Heart right ventricle (tissue), 16 donors: ENCODE data around the gene SERP2. TPM values are rescaled to one million over a fixed set of nuclear protein-coding genes. Genes with fewer than 3 reads are reported as not detected.

ENCODE experiments used
- ATAC-seq, 8 donors: fragments of 200-7000 bp; cut with Tn5 transposase; one replicate each; pipeline ENCODE4 v1.9.1; 2020; ENCODE audit warnings: mild to moderate bottlenecking in 8 of 8, moderate library complexity in 8 of 8, moderate number of reproducible peaks in 1 of 8
- DNase-seq, 2 donors: peaks; one replicate each; pipeline ENCODE4 v3.0.0-alpha.2; 2020
- H3K27ac ChIP-seq, 10 donors: fragments of 200-600 bp; sonication (generic) in 2 of 10; one replicate each; pipeline versions ENCODE4 v1.5.0 to v1.8.0; 2020 to 2022; ENCODE audit warnings: mild to moderate bottlenecking in 3 of 10
- H3K27me3 ChIP-seq, 7 donors: fragments of 200-600 bp; one replicate each; pipeline ENCODE4 v1.8.0; 2021 to 2022; ENCODE audit warnings: mild to moderate bottlenecking in 2 of 7
- H3K36me3 ChIP-seq, 9 donors: fragments of 200-600 bp; sonication (generic) in 1 of 9; one replicate each; pipeline versions ENCODE4 v1.5.0 to v1.8.0; 2020 to 2022; ENCODE audit warnings: mild to moderate bottlenecking in 2 of 9
- H3K4me1 ChIP-seq, 9 donors: fragments of 200-600 bp; sonication (generic) in 1 of 9; one replicate each; pipeline versions ENCODE4 v1.5.0 to v1.8.0; 2020 to 2022; ENCODE audit warnings: mild to moderate bottlenecking in 4 of 9
- H3K4me3 ChIP-seq, 10 donors: fragments of 200-600 bp; sonication (generic) in 2 of 10; one replicate each; pipeline versions ENCODE4 v1.5.0 to v1.8.0; 2020 to 2022; ENCODE audit warnings: mild to moderate bottlenecking in 7 of 10, moderate library complexity in 2 of 10
- H3K9me3 ChIP-seq, 11 donors: fragments of 200-600 bp in 10 of 11; sonication (generic) in 2 of 11; one replicate each; pipeline versions ENCODE4 v1.5.0 to v1.8.0; 2013 to 2022; ENCODE audit warnings: mild to moderate bottlenecking in 2 of 11, control low read depth in 1 of 11, moderate library complexity in 1 of 11
- WGBS, 2 donors: extraction: QIAGEN DNeasy Blood & Tissue Kit; methylation state at CpG; one replicate each; pipeline ENCODE4 v1.1.7; 2013; ENCODE audit warnings: inconsistent platforms in 1 of 2; 5-methylcytosine and 5-hydroxymethylcytosine counted together
- intact Hi-C, 10 donors: fragments of 100-400 bp; cut with DNase I; formaldehyde crosslinking; loops; one replicate each; pipeline versions ENCODE4 v1.11.1 to v1.14.2; 2022
- polyA plus RNA-seq, 2 donors: library from polyadenylated mRNA; stranded (reverse); fragments of 200-250 nt; gene quantifications; one replicate each; pipeline ENCODE4 v1.2.3, GENCODE V29; 2013
- total RNA-seq, 10 donors: library from RNA; stranded (reverse); fragmentation: NEBNext Ultra II Directional in 3 of 10; extraction: Animal tissue kit (Norgen Biotek cat#: 25700) in 3 of 10; gene quantifications; one replicate each; pipeline versions ENCODE4 v1.2.1 to v1.2.4, GENCODE V29; 2021 to 2023
- TF ChIP-seq, protein P1 (sequence below), 9 donors: fragments of 200-600 bp; sonication (generic) in 2 of 9; IDR thresholded peaks; one replicate each; pipeline versions ENCODE4 v1.5.0 to v1.8.0; 2021 to 2022; ENCODE audit warnings: antibody characterized with exemption in 9 of 9, mild to moderate bottlenecking in 5 of 9, moderate library complexity in 1 of 9
- donor health status: Arrhythmogenic right ventricular cardiomyopathy.
- donor health status: ischemic (EF 13 %, LVEDD 7.1; RV severe dilation, severe dysfunction).
- donor health status: healthy with polysubstance abuse.
- donor health status: DM: no; HTN: yes; CAD: no.
- donor health status: DM: no; HTN: no; CAD: no.
- donor health status: ischemic (EF 25% LVEDD 6.9; RV normal size, moderate dysfunction).
- donor health status: ischemic (EF 25% LVEDD 5.7; RV mildly dilated, moderate dysfunction).
- donor health status: healthy.
- donor health status: DM: yes; HTN: yes; CAD: no.
- donor health status: Ischemic cardiomyopathy.
- donor health status: ischemic (EF 35%, LVEDD 5.7; RV mildly dilated, moderate dysfunction).
- donor health status: nonischemic (EF 11% LVEDD 7.7; RV severe dilation, severe dysfunction).
- donor health status: DM: yes; HTN: yes; CAD: no.
- donor health status: PGD.
- donor health status: ischemic (EF 29% LVEDD 5.4; RV normal size, mild dysfunction).
- donor health status: nonischemic (EF 23%, LVEDD 6.1; RV moderate dilation, normal function).

Gene SERP2
- total and polyA plus RNA-seq, 12 donors: 10.0 to 20.4 (median 11.8) TPM

GRCh38 chr13:44336934-44337333 lies 36.7 kb upstream of the SERP2 start:
- Histone ChIP-seq H3K4me3 (no peak overlapping the region), H3K9me3 (peaks cover 0 to 7% (median 0%) of the 10 kb centered on the region in 11 donors), H3K36me3 (no peaks in the 10 kb centered on the region), H3K27ac (no peak overlapping the region), H3K4me1 (peaks cover 0 to 13% (median 9%) of the 10 kb centered on the region in 9 donors), H3K27me3 (no peaks in the 10 kb centered on the region)
- DNase-seq: no peak
- intact Hi-C loops: no loop called here
- ATAC-seq: no peak
- WGBS, 2 donors: 91 to 96% methylated on average over 4 of the region's 4 CpGs
- TF ChIP-seq, protein P1, sequence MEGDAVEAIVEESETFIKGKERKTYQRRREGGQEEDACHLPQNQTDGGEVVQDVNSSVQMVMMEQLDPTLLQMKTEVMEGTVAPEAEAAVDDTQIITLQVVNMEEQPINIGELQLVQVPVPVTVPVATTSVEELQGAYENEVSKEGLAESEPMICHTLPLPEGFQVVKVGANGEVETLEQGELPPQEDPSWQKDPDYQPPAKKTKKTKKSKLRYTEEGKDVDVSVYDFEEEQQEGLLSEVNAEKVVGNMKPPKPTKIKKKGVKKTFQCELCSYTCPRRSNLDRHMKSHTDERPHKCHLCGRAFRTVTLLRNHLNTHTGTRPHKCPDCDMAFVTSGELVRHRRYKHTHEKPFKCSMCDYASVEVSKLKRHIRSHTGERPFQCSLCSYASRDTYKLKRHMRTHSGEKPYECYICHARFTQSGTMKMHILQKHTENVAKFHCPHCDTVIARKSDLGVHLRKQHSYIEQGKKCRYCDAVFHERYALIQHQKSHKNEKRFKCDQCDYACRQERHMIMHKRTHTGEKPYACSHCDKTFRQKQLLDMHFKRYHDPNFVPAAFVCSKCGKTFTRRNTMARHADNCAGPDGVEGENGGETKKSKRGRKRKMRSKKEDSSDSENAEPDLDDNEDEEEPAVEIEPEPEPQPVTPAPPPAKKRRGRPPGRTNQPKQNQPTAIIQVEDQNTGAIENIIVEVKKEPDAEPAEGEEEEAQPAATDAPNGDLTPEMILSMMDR (IDR thresholded peaks at IDR 0.05): no peak

DNA sequence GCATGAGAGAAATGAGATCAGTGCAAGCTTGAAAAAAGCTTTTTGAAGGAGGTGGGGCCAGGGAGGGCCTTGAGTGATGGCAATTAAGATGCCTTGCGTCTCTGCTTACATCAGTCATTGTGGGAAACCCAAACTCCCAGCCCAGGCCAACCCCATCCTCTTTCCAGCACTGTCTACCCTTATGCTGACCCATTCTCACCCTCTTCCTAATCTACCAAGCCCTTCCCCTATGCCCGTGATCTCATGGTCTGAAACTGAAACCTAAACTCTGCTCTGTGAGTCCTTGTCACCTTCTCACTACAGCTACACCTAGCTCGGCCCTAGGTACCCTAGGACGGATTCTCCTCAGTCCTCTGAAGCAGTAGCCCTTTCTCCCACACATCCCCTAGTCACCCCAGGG lies 36.0 kb upstream of the SERP2 start:
- H3K9me3 ChIP-seq: peaks cover 0 to 7% (median 0%) of the 10 kb centered on the region in 11 donors
- H3K27me3 ChIP-seq: no peaks in the 10 kb centered on the region
- peaks cover 0 to 6% (median 2%) of the 10 kb centered on the region in 9 donors for H3K4me1 ChIP-seq
- ATAC-seq (no peak), DNase-seq (no peak)
- intact Hi-C loops: no loop called here
- H3K4me3 ChIP-seq: no peak overlapping the region
- H3K36me3 ChIP-seq: no peaks in the 10 kb centered on the region
- TF ChIP-seq, protein P1 (IDR thresholded peaks at IDR 0.05): no peak
- no peak overlapping the region for H3K27ac ChIP-seq
- 82 to 91% methylated on average over 4 of the region's 4 CpGs for WGBS, 2 donors

- TF ChIP-seq, protein P1 (IDR thresholded peaks at IDR 0.05): no peak
- Histone ChIP-seq H3K27ac (no peak overlapping the region), H3K27me3 (no peaks in the 10 kb centered on the region), H3K4me3 (no peak overlapping the region), H3K36me3 (no peaks in the 10 kb centered on the region), H3K4me1 (no peaks in the 10 kb centered on the region), H3K9me3 (peaks cover 0 to 7% (median 0%) of the 10 kb centered on the region in 11 donors)
- WGBS, 2 donors: 66 to 74% methylated on average over 2 of the region's 2 CpGs
- intact Hi-C loops: no loop called here
- ATAC-seq: peak in 2 of 8 donors; percentile 29 to 58
- no peak for DNase-seq
Measured at GRCh38 chr13:44340508-44340907, 33.1 kb upstream of the SERP2 start.

DNA sequence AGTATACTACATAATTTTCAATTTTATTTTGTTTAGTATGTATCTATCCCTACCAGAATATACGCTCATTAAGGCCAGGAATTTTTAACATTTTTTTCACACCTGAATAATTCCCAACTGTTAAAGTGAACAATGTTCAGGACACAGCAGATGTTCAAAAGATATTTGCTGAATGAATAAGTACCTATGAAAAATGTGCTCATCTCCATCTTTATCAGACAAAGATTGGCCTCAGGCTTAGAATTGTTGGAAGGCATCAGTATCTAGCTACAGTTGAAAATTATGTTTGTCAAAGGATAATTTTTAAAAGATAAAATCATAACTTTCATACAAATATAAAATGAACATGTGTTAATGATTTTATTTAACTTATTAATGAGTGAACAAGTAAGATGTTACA lies 30.9 kb upstream of the SERP2 start:
- TF ChIP-seq, protein P1 (IDR thresholded peaks at IDR 0.05): no peak
- H3K27ac ChIP-seq: no peak overlapping the region
- 96 to 99% methylated on average over 1 of the region's 1 CpG for WGBS, 2 donors
- H3K36me3 ChIP-seq: no peaks in the 10 kb centered on the region
- no peak overlapping the region for H3K4me3 ChIP-seq
- intact Hi-C loops: no loop called here
- peaks cover 0 to 7% (median 0%) of the 10 kb centered on the region in 11 donors for H3K9me3 ChIP-seq
- H3K4me1 ChIP-seq: no peaks in the 10 kb centered on the region
- ATAC-seq: no peak
- no peak for DNase-seq
- no peaks in the 10 kb centered on the region for H3K27me3 ChIP-seq
